Caco-2 (cell line): Measurements from ENCODE around the gene THOP1. TPM values are rescaled to one million over a fixed set of nuclear protein-coding genes. Genes with fewer than 3 reads are reported as not detected.

Source experiments
- BruUV-seq: library from RNA; stranded (reverse); fragments of 400-500 nt; replicated peaks from 2 replicates; lab custom pipeline; 2021; lab: Mats Ljungman, UMichigan
- CTCF ChIA-PET: fragments of 300-600 bp; sonication (Branson Sonifier 250); formaldehyde crosslinking; loops from one replicate; lab custom pipeline; 2022; ENCODE audit warnings: antibody characterized with exemption; lab: Charles Lee
- POLR2A ChIA-PET: fragments of 300-600 bp; sonication (Branson Sonifier 250); formaldehyde crosslinking; loops from one replicate; lab custom pipeline; 2022; ENCODE audit warnings: antibody characterized with exemption; lab: Charles Lee
- DNase-seq, 2 experiments: peaks; one replicate each; pipeline versions ENCODE4 v3.0.0 to v3.0.0-alpha.2; 2020 to 2022
- H3K27me3 ChIP-seq: replicated peaks from 2 replicates; pipeline ENCODE4 v1.6.0; 2011; ENCODE audit warnings: low read length; ENCODE audit not compliant: control insufficient read depth, insufficient read depth
- H3K36me3 ChIP-seq: 2 replicates; pipeline ENCODE4 v1.5.1; 2011; ENCODE audit warnings: low read length; ENCODE audit not compliant: control insufficient read depth, insufficient read depth
- H3K4me1 ChIP-seq: fragments of 250-450 bp; sonication (Bioruptor Pico); 2 replicates; pipeline ENCODE4 v1.5.1; 2020; ENCODE audit warnings: mild to moderate bottlenecking
- H3K4me3 ChIP-seq: 2 replicates; pipeline ENCODE4 v1.5.1; 2011; ENCODE audit warnings: low read depth, mild to moderate bottlenecking, control low read depth, low read length
- H3K9me3 ChIP-seq: fragments of 250-450 bp; sonication (Bioruptor Pico); 2 replicates; pipeline ENCODE4 v1.5.1; 2020; ENCODE audit warnings: mild to moderate bottlenecking, moderate library complexity
- H3K27ac Mint-ChIP-seq: one replicate; pipeline ENCODE4 v1.8.0; 2022; ENCODE audit warnings: mixed read lengths; ENCODE audit not compliant: unreplicated experiment
- H3K27me3 Mint-ChIP-seq: one replicate; pipeline ENCODE4 v1.8.0; 2022; ENCODE audit warnings: mixed read lengths; ENCODE audit not compliant: insufficient read depth, unreplicated experiment
- H3K36me3 Mint-ChIP-seq: one replicate; pipeline ENCODE4 v1.8.0; 2022; ENCODE audit warnings: mild to moderate bottlenecking, mixed read lengths; ENCODE audit not compliant: insufficient read depth, unreplicated experiment
- H3K4me1 Mint-ChIP-seq: one replicate; pipeline ENCODE4 v1.8.0; 2022; ENCODE audit warnings: low read depth, mixed read lengths; ENCODE audit not compliant: unreplicated experiment
- H3K4me3 Mint-ChIP-seq: one replicate; pipeline ENCODE4 v1.8.0; 2022; ENCODE audit warnings: mild to moderate bottlenecking, moderate library complexity, mixed read lengths; ENCODE audit not compliant: unreplicated experiment
- H3K9me3 Mint-ChIP-seq: one replicate; pipeline ENCODE4 v1.8.0; 2022; ENCODE audit warnings: mixed read lengths; ENCODE audit not compliant: unreplicated experiment
- CTCF ChIP-seq, 2 experiments: fragments of 200-600 bp in 1 of 2; IDR thresholded peaks; 1 replicate in 1 of 2; 2 replicates in 1 of 2; pipeline versions ENCODE4 v1.5.1 to v1.8.0; 2011 to 2022; ENCODE audit warnings: antibody characterized with exemption in 1 of 2, control low read depth in 1 of 2, inconsistent platforms in 1 of 2, low read depth in 1 of 2, low read length in 1 of 2, mild to moderate bottlenecking in 1 of 2, moderate library complexity in 1 of 2; ENCODE audit not compliant: insufficient read depth in 1 of 2, severe bottlenecking in 1 of 2, unreplicated experiment in 1 of 2
- intact Hi-C: fragments of 100-400 bp; cut with micrococcal nuclease; formaldehyde crosslinking; loops from one replicate; pipeline ENCODE4 v1.10.0; 2022; ENCODE audit not compliant: unreplicated experiment
- total RNA-seq: library from RNA; stranded (reverse); gene quantifications from 2 replicates; pipeline ENCODE4 v1.2.3, GENCODE V29; 2022

THOP1 gene
- total RNA-seq, 1 experiment from 2014 or later = 118 TPM

GRCh38 chr19:2755811-2756210 is 29.5 kb upstream of the THOP1 start:
- H3K9me3 Mint-ChIP-seq = no peaks in the 10 kb centered on the region
- TF ChIP-seq CTCF (IDR thresholded peaks at IDR 0.05; ENCODE audit: insufficient read depth in 1 of 2, low read depth in 1 of 2, low read length in 1 of 2, severe bottlenecking in 1 of 2, unreplicated experiment in 1 of 2) = no peak
- no peaks in the 10 kb centered on the region for H3K4me1 Mint-ChIP-seq
- ChIA-PET POLR2A (no interaction called here), CTCF (no interaction called here)
- no peaks in the 10 kb centered on the region for H3K27me3 Mint-ChIP-seq
- no peak overlapping the region for H3K4me3 ChIP-seq
- intact Hi-C loops = no loop called here
- no peaks in the 10 kb centered on the region for H3K4me1 ChIP-seq
- BruUV-seq = no TSS peak
- no peak overlapping the region for H3K4me3 Mint-ChIP-seq
- H3K36me3 ChIP-seq = no peaks in the 10 kb centered on the region; the same call in 1 of the 2 replicates
- no peaks in the 10 kb centered on the region for H3K9me3 ChIP-seq
- no peaks in the 10 kb centered on the region for H3K27me3 ChIP-seq
- peaks cover 71% of the 10 kb centered on the region for H3K36me3 Mint-ChIP-seq
- DNase-seq = no peak
- no peak overlapping the region for H3K27ac Mint-ChIP-seq

GRCh38 chr19:2756477-2756876 is 28.8 kb upstream of the THOP1 start:
- no peaks in the 10 kb centered on the region for H3K9me3 ChIP-seq
- intact Hi-C loops = no loop called here
- Mint-ChIP-seq H3K4me1 (no peaks in the 10 kb centered on the region), H3K27me3 (no peaks in the 10 kb centered on the region), H3K9me3 (no peaks in the 10 kb centered on the region), H3K36me3 (peaks cover 75% of the 10 kb centered on the region), H3K4me3 (no peak overlapping the region), H3K27ac (no peak overlapping the region)
- ChIA-PET CTCF (no interaction called here), POLR2A (no interaction called here)
- no peaks in the 10 kb centered on the region; the same call in 1 of the 2 replicates for H3K36me3 ChIP-seq
- H3K27me3 ChIP-seq = no peaks in the 10 kb centered on the region
- no TSS peak for BruUV-seq
- no peaks in the 10 kb centered on the region for H3K4me1 ChIP-seq
- H3K4me3 ChIP-seq = no peak overlapping the region
- no peak for TF ChIP-seq CTCF (IDR thresholded peaks at IDR 0.05; ENCODE audit: insufficient read depth in 1 of 2, low read depth in 1 of 2, low read length in 1 of 2, severe bottlenecking in 1 of 2, unreplicated experiment in 1 of 2)
- no peak for DNase-seq

- Histone ChIP-seq H3K4me1 (no peaks in the 10 kb centered on the region), H3K4me3 (no peak overlapping the region), H3K27me3 (no peaks in the 10 kb centered on the region), H3K36me3 (no peaks in the 10 kb centered on the region; the same call in 1 of the 2 replicates), H3K9me3 (no peaks in the 10 kb centered on the region)
- intact Hi-C loops = no loop called here
- no peak for DNase-seq
- Mint-ChIP-seq H3K36me3 (peaks cover 78% of the 10 kb centered on the region), H3K27me3 (no peaks in the 10 kb centered on the region), H3K4me3 (no peak overlapping the region), H3K4me1 (no peaks in the 10 kb centered on the region), H3K9me3 (no peaks in the 10 kb centered on the region), H3K27ac (no peak overlapping the region)
- CTCF ChIA-PET = no interaction called here
- POLR2A ChIA-PET = no interaction called here
- BruUV-seq = no TSS peak
- TF ChIP-seq CTCF (IDR thresholded peaks at IDR 0.05; ENCODE audit: insufficient read depth in 1 of 2, low read depth in 1 of 2, low read length in 1 of 2, severe bottlenecking in 1 of 2, unreplicated experiment in 1 of 2) = no peak
These were observed 28.1 kb upstream of the THOP1 start for GRCh38 chr19:2756921-2757881.
